Activated naive CD4-positive, alpha-beta T cell treated with anti-CD3 and anti-CD28 coated beads, Interleukin-2, amount 50 U/mL, for 16 hours (primary cell): ENCODE data around the gene ADGRG2.
A peak's percentile ranks its signal among the peaks of the same experiment; 100 is the strongest.
"Not testable (repeated sequence)": the region's sequence is repeated elsewhere in the genome, so short reads cannot be mapped to it uniquely, and the experiment has no call there.

Source experiments
- DNase-seq: peaks from one replicate; pipeline ENCODE4 v3.0.0-alpha.2; 2020

The ADGRG2 gene

DNA sequence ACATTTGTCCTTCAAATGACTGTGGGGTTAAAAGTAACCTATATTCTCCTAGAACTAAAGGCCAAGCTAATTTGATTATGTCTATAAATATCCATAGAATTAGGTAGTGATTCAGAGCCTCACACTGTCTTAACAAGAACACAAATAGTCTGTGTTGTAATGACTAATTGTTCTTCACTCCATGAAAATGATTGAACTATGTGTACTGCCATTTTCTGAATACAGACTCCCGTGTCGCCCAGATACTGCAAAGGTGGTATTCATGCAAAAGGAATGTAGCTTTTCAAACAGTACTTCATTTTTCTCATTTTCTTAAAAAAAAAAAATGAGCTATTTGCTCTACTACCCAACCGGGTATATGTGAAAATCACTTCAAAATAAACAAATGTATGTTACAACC, 127.0 kb downstream of the ADGRG2 start:
- no peak for DNase-seq

DNA sequence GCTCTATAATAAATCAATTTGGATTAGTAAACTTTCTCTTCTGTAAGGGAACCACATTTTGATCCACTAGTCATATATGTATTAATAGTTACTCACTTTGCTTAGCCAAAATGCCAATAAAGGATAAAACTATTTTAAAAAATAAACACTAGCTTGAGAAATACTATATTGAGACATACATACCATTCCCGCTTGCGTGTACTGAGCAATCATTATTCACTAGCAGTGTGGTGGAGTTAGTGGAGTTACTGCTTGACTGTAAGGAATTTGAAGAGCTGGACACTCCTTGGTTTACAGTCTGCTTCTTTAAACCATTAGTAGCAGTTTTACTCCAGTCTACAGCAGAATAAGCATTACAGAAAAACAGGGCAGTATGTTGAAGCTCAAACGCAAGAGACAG, 127.6 kb downstream of the ADGRG2 start:
- DNase-seq, result no peak

DNA sequence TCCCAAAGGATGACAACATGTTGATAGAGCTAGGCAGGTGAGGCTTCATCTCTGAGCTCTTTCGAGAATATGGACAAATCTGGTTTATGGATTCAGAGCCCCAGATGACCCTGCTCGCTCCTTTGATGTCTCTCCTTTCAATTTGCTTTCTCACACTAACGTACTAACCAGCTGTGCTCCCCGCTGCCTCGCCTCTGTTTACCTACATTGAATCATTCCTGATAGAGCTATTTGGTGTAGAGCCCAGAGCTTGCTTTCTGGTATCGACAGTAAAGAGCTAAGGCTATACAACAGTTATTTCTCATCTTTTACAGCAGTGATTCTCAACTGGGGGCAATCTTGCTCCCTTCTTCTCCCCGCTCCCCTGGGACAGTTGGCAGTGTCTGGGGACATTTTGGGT, 129.4 kb downstream of the ADGRG2 start:
- DNase-seq, result no peak

DNA sequence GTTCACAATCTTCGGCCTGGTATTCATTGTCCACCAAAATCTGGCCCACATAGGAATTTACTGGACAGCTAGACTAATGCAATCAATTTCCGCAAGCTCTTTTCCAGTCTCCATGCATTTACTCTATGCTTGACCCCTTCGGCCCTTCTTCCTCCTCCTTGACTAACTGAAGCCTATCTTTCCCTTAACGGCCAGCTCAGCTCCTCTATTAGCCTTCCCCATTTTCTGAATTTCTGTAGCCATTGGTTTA, 137.2 kb downstream of the ADGRG2 start:
- DNase-seq, result no peak

DNA sequence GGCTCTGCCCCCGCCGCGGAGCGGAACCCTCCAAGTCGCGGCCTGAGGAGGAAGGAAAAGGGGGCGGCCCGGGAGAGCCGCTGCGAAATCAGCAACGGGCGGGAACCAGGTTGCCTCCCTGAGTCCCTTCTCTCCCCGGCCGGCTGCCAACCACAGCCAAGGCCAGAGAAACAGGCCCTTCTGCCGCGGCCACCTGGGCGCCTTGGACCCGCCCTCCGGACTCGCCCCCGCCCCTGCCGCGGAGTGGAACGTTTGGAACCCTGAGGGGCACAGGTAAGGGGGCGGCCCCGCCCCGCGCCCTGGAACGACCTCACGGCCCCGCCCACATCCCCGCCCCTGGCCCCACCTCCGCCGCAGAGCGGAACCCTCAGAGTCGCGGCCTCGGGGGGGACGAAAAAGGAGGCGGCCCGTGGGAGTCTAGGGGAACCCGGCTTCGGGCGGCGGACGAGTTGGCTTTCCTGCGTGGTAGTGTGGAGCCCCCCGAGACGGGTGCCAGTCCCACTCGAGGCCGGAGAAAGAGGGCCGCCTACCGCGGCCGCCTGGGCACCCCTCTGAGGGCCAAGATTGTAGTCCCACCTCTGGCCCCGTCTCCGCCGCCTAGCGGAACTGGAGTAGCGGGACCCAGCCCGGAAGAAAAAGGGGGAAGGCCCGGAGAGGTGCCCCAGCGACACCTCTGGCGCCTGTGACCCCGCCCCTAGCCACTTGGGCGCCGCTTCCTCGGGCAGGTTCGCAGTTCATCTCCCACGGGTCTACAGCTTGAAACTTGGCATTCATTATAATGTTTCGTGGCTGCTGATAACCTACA, 137.7 kb downstream of the ADGRG2 start:
- peak; percentile 84 for DNase-seq

DNA sequence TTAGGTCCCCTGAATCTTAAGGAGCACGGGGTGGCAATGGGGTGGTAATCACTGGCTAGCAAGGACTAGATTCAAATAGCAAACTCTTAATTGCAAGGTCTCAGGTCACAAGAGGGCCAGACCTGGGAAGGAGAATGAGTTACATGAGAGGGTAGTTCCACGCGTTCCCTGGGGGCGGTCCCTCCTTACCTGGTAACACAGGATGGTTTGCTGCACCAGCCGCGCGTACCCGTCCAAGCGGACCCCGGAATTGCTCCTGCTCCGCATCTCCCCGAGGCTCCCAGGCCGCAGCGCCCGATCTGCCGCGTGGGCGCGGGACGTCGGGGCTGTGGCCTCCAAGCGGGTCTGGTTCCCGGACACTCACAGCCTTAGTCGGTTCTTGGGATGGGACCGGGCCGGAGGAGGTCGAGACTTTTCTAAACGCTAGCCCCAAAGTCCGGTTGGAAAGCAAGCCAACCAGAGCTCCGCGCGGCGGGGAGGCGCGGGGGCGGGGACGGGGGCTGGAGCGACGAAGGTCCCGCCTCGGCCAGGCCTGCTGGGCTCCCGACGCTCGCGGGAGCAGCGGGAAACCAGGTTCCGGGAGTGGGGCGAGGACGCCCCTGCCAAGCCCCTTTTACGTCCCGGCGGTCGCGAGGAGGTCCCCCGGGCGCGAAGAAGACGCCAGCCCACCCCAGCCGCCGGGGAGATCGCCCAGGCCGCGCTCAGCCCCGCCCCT, 138.4 kb downstream of the ADGRG2 start, which contains the start of gene PHKA2:
PHKA2 (minus strand) TSS at position 449 of the 715 bp plus-strand sequence; CDS start at position 267, 182 bp downstream.
- peak; percentile 21 for DNase-seq

DNA sequence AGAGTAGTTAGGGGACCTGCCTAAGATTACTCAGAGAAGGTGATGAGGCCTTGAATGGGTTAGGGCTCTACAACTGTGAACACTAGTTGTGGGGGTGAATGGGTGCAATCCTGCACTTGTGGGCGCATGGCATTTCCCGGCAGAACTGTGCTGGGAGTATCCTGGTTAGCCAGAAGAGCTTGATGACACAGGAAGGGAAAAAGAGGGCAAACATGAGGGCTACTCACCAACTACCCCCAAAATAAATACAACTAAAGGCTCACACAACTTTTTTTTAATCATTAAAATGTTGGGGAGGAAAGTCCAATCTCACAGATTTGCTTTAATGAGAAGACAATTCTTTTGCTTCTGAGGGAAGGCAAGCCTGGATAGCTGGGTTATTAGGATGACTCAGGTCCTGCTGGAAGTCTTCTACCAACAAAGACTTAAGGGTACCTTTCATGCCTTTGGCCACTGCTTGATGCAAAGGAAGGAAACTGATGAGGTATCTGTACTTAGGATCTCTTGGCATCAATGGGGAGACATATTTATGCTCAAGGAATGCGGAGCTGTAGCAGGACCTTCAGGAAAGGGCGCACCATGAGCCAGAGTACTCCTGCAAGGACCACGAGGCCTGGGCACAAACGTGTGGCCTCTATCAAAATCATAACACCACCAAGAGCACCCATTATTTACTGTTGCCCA, 141.0 kb downstream of the ADGRG2 start:
- no peak for DNase-seq

DNA sequence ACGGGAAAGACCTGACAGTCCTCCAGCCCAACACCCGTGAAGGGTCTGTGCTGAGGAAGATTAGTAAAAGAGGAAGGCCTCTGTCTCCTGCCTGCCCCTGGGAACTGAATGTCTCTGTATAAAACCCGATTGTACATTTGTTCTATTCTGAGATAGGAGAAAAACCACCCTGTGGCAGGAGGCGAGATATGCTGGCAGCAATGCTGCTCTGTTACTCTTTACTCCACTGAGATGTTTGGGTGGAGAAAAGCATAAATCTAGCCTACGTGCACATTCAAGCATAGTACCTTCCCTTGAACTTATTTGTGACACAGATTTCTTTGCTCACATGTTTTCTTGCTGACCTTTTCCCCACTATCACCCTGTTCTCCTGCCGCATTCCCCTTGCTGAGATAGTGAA, 142.0 kb downstream of the ADGRG2 start:
- DNase-seq, result not testable (repeated sequence)

DNA sequence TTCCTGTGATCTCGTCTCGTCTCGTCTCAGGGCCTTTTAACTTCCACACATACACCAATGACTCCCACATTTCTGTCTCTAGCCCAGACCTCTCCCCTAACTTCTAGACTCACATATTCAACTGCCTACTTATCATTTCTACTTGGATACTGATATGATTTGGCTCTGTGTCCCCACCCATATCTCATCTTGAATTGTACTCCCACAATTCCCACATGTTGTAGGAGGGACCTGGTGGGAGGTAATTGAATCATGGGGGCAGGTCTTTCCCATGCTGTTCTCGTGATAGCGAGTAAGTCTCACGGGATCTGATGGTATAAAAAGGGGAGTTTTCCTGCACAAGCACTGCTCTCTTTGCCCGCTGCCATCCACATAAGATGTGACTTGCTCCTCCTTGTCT, 147.3 kb downstream of the ADGRG2 start:
- no peak for DNase-seq

DNA sequence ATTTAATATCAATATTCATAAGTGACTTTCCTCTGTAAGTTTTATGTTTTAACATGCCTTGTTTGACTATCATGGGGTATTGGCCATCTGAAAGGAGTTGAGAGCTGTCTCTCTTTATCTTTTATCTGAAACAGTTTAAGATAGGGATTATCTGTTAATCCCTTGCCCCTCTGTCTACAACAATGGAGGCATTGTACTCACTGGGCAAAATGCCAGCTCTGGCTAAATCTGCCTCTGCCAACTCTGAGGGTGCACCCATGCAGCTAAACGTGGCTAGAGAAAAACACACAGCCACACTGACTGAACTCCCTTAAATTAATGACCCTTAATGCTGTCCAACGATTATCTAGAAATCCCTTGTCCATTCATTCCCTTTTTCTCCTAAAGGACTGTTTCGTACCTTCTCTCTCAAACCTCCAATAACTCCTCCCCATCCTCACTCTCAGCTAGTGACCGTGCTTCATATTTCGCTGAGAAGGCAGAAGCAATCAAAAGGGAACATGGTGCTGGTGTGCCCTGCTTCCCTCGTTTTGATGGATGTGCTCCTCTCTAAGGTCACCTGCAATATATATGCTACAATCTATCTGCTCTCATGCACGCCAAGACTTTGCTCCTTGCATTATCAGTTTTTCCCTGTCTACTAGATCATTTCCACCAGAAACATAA, 148.6 kb downstream of the ADGRG2 start:
- no peak for DNase-seq

DNA sequence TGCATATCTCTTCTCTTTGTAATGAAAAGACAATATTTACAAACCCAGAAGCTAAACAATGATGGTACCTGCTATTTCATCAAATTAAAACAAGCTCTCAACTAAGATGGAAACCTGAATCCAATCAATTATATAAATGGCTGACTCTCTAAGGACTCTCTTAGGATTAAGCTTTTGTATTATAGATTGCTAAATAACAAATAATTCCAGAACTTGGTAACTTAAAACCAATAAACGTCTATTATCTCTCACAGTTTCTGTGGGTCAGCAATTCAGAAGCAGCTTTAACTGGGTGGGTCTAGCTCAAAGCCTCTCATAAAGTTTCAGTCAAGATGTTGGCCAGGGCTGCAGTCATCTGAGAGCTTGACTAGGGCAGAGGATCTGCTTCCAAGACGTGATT, 150.8 kb downstream of the ADGRG2 start:
- no peak for DNase-seq

DNA sequence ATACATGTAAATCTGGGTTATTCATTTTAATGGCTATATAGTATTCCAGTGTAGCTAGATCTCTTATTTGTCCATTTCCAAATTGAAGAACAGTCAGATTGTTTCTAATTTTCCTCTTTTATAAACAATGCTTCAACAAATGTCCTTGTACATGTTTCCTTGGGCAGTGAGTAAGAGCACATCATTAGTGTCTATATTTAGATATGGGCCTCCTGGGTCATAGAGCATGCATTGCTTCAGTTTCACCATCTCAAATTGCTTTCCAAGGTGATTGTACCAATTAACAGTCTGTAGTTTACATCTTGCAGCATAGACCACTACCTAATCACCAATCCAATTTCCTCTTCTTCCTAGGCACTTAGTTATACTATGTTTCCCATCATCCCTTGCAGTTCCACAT, 151.8 kb downstream of the ADGRG2 start:
- no peak for DNase-seq

DNA sequence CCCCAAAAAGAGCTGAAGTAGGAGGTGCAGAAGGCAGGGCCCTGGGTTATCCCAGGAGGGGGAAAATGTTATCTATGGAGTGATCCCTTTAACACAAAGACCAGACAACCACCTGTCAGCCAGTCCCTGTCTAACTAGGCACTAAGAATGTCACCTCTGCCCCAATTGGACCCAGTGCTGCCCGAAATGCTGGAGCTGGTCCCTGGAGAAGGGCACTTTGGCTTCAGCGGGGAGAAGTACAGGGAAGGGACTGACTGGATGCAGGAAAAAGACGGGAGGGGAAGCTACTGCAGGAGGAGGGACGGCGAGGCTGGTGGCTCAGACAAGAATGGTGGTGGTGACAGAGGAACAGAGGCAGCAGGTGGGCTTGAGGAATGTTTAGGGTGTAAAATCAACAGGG, 155.6 kb downstream of the ADGRG2 start:
- DNase-seq, result no peak

DNA sequence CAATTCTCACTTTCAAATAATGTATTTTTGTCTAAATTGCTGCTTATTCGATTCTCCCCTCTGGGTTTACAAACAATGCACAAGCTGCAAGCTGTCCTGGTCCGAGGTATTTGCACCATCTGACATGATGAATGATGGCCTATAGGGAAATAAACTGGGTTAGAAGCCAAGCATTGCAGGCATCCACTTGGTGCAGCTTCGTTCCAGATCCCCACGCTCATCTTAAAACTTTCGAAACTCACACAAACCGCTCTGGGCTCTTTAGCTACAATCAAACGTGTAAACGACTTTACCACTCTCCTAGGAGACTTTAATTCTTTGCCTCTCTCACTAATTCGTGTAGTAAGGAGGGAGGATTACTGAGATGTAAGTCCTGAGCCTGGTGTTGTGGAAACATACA, 157.4 kb downstream of the ADGRG2 start:
- no peak for DNase-seq

DNA sequence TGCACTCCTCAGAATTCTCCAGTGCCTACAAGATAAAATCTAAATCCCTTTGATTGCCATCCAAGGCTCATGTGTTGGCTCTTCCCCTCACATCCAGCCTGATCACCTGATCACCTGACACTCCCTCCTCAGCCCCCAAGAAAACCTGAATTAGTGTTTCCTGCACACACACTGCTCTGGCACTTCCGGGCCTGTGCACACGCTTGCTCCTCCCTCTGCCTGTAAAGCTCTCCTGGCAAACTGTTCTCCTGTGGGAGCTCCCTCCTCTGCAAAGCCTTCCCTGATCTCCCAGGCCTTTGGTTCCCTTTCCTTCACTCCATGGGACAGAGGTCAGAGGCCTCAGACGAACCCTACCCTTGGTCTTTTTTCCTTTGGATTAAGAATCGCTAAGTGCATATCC, 158.2 kb downstream of the ADGRG2 start:
- no peak for DNase-seq

DNA sequence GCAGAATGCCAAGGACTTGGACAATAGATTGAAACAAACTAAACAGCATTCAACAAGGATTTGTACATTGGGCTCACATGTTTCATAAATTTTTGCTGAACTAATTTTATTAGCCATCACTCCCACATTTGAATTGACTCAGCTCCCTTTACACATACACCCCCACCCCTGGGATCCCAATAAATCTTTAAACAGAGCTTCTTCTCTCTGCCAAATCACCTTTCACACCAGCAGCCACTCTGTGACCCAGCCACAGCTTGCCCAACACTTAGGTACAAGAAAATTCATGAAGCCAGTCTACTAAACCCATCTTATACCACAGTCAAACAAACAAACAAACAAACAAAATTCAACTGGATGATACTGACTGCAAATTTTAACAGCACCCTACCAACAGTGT, 159.9 kb downstream of the ADGRG2 start:
- DNase-seq, result no peak

DNA sequence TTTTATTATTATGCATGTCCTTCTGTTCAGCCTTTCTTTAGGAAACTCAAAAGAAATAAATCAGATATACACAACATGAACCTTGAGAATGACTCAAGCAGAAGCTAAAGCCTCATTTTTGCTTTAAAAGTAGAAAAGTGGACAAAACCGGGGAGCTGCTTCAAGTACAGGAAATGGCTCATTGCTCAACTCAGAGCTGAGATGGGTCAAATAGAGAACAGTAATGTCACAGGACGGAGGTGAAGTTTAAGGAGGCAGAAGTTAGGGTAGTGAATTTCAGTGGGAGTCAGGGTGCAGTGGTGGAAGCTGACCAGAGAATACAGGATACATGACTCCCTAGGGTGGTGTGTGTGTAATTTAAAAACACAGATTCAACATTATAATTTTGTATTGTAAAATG, 160.6 kb downstream of the ADGRG2 start:
- DNase-seq, result no peak

DNA sequence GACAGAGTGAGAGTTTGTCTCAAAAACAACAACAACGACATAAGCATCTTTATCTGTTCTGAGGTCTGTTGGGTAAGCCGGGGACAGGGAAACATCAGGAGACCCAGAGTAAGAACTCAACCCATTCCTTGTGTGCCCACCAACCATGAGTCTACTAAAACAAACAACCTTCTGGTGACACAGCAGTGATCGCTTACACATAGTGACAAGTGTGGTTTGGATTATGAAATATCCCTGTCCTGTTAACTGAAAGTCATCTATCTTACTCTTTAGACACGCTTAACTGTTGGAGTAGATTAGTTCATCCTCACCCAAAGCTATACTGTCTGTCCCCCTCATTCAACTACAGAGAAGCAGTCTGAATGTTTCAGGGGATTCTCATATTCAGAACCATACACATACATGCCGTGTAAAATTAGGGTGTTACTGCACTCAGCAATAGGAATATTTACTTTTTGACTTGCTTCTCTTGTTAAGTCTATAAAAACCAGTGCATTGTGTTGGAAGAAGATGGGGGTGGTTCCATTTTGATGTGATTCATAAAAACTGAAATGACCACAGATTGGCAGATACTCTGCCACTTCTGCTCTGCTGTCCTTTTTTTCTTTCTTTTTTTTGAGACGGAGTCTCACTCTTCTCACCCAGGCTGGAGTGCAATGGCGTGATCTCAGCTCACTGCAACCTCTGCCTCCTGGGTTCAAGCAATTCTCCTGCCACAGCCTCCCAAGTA, 165.8 kb downstream of the ADGRG2 start:
- no peak for DNase-seq

DNA sequence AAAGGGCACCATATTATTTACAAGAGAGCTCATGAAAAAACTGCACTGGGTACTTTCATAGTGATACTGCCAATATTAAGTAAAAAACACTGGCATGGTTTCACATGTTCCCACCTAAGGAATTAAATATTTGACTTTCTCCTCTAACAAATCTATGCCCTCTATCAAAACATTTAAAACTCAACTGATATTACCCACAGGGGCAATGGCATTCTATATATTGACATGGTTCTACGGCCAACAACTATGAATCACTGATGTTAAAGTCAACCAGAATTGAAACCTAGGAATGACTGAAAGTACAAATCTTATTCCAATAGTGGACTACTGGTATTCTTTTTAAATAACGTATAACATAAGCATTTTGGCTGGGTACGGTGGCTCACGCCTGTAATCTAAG, 166.6 kb downstream of the ADGRG2 start:
- DNase-seq, result no peak

DNA sequence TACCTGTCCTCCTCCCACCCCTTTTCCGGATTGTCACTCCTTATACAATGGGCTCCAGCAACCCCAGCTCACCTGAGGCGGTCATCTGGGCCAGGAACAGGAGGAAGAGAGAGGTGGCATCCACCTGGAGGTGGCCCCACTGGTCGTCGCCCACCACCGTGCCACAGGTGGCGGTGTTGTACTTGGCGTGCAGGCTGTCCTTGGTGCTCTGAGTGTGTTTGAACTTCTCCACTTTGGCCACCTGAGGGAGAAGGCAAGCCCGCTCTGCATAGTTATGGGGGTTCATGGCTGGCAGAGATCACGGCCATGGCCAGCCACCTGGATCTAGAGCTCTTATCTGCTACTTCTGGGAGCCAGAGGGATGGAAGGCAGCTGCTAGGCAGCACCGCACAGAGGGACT, 171.2 kb downstream of the ADGRG2 start:
- no peak for DNase-seq

DNA sequence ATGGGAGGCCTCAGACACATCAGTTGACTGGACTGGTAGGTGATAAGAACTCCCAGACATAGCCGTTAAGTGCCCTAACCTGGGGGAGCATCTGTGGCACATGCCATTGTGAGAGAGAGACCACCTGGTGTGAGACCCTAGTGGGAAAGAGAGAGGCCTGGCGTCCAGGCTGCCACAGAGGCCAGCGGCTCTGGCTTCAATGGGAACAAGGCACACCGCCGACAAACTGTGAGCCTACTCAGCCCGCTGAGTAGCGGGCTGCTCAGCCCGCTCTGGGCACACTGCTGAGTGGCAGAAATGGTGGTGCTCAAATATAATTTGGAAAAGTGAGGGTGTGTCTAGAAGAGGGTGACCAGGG, 172.3 kb downstream of the ADGRG2 start:
- no peak for DNase-seq

DNA sequence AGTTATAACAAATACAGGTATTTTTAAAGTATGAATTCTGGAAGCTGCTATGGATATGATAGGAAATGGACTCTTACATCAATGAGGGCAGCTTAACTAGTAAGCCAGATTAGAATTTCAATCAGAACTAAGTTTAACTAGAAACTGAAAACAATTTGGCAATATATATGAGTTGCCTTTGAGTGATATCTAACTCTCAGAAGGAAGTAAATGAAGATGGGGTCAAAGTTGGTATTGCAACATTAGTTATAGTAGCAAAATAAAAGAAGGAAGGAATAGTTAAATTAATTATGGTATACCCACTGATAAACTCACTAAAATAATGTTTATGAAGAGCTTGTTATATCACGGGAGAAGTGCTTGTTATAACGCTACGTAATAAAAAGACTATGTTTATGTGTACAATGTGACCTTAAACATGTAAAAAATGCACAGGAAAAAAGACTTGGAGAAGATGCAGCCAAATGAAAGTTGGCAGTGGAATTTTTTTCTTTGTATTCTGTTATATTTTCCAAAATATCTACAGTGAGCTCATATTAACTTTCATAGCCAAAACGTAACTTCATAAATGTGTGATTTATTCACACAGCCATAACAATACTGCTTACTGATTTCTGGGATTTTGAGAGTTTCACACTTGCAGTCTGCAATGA, 172.9 kb downstream of the ADGRG2 start:
- no peak for DNase-seq

DNA sequence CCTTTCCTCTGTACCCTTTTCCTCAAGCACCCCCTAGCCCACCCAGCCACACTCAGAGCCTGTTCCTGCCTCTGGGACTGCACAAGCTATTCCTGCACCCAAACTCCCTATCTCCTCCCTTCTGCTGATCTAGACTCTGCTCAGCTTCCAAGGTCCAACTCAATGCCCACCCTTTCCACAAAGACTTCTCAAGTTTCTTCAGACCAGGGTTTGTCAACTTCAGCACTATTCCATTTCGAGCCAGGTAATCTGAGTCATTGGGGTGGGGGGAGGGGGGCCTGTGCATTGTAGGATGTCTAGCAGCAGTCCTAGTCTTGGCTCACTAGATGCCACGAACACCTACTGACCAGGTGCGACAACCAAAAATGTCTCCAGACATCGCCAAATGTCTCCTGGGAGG, 175.7 kb downstream of the ADGRG2 start:
- DNase-seq, result no peak
